Stimulated activated CD8-positive, alpha-beta memory T cell treated with anti-CD3 and anti-CD28 coated beads, Interleukin-7, amount 100 ng/mL, for 1 hour (primary cell): ENCODE measurements around the gene OGA.

Experiments
- DNase-seq, 2 donors: peaks; one replicate each; pipeline ENCODE4 v3.0.0-alpha.2; 2020; ENCODE audit warnings: low read depth in 2 of 2

The OGA gene

GRCh38 chr10:101775273-101776160 lies 42.7 kb downstream of the OGA start, which contains the start of gene FGF8:
Gene FGF8 (minus strand): TSS chr10:101776114. CDS start chr10:101775900, 214 bp downstream.
- DNase-seq, result no peak

GRCh38 chr10:101774589-101775272 lies 43.5 kb downstream of the OGA start:
- DNase-seq, result no peak

GRCh38 chr10:101773923-101774588 lies 44.2 kb downstream of the OGA start:
- DNase-seq, result no peak

GRCh38 chr10:101772895-101773761 lies 45.1 kb downstream of the OGA start:
- DNase-seq, result no peak

- DNase-seq, result no peak
These were observed 46.0 kb downstream of the OGA start for GRCh38 chr10:101772017-101772894.

GRCh38 chr10:101771380-101771779 lies 46.9 kb downstream of the OGA start:
- no peak for DNase-seq

GRCh38 chr10:101770331-101771215 lies 47.7 kb downstream of the OGA start:
- DNase-seq, result no peak

- no peak for DNase-seq
These were observed 48.6 kb downstream of the OGA start for GRCh38 chr10:101769541-101770180.

- no peak for DNase-seq
These were observed 49.5 kb downstream of the OGA start for GRCh38 chr10:101768791-101769170.

GRCh38 chr10:101767966-101768790 lies 50.1 kb downstream of the OGA start:
- no peak for DNase-seq

- no peak for DNase-seq
These were observed 50.7 kb downstream of the OGA start for GRCh38 chr10:101767600-101767945.

- no peak for DNase-seq
These were observed 51.3 kb downstream of the OGA start for GRCh38 chr10:101766753-101767599.

GRCh38 chr10:101766306-101766705 lies 51.9 kb downstream of the OGA start:
- DNase-seq, result no peak

GRCh38 chr10:101763141-101763846 lies 55.0 kb downstream of the OGA start:
- no peak for DNase-seq

GRCh38 chr10:101762736-101763135 lies 55.5 kb downstream of the OGA start:
- no peak for DNase-seq

- no peak for DNase-seq
These were observed 57.0 kb downstream of the OGA start for GRCh38 chr10:101761226-101761625.

GRCh38 chr10:101760510-101760909 lies 57.7 kb downstream of the OGA start:
- DNase-seq, result no peak
